ENCODE results near the gene TMEM40.

Gene TMEM40

GRCh38 chr3:12750223-12750622 is 8.8 kb downstream of the TMEM40 start:
- Histone ChIP-seq H3K27ac (ENCODE audit: low read depth, low read length) (no peak overlapping the region), H3K27me3 (ENCODE audit: control insufficient read depth, insufficient read depth, low read length) (no peaks in the 10 kb centered on the region), H3K4me3 (ENCODE audit: low read depth, low read length) (no peak overlapping the region), H3K36me3 (ENCODE audit: control insufficient read depth, insufficient read depth, low read length) (no peaks in the 10 kb centered on the region), H3K9me3 (ENCODE audit: control insufficient read depth, insufficient read depth, low read depth, low read length) (no peaks in the 10 kb centered on the region), H3K4me1 (ENCODE audit: control insufficient read depth, insufficient read depth, low read length) (no peaks in the 10 kb centered on the region), H3K9ac (ENCODE audit: low read length) (no peak overlapping the region)

DNA sequence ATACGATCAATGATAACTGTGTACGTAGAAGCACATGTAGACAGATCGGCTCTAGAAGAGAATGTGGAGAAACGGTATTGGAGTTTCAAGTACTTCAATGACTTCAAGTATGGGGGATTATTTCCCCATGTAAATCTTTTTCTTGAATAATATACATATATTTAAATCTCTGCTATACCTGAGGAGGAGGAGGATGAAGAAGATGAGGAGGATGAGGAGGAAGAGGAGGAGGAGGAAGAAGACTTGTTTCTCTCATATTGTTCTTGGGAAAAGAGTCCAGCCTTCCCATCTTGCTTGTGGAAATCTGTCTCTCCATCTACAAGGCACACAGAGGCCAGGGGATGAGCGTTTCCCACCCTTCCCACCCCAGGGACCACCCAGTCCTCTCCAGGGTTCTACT is 10.6 kb downstream of the TMEM40 start:
- Histone ChIP-seq H3K4me3 (ENCODE audit: low read depth, low read length) (no peak overlapping the region), H3K36me3 (ENCODE audit: control insufficient read depth, insufficient read depth, low read length) (no peaks in the 10 kb centered on the region), H3K4me1 (ENCODE audit: control insufficient read depth, insufficient read depth, low read length) (no peaks in the 10 kb centered on the region), H3K9ac (ENCODE audit: low read length) (no peak overlapping the region), H3K27ac (ENCODE audit: low read depth, low read length) (no peak overlapping the region), H3K9me3 (ENCODE audit: control insufficient read depth, insufficient read depth, low read depth, low read length) (no peaks in the 10 kb centered on the region), H3K27me3 (ENCODE audit: control insufficient read depth, insufficient read depth, low read length) (no peaks in the 10 kb centered on the region)

- Histone ChIP-seq H3K9ac (ENCODE audit: low read length) (no peak overlapping the region), H3K4me3 (ENCODE audit: low read depth, low read length) (no peak overlapping the region), H3K36me3 (ENCODE audit: control insufficient read depth, insufficient read depth, low read length) (no peaks in the 10 kb centered on the region), H3K9me3 (ENCODE audit: control insufficient read depth, insufficient read depth, low read depth, low read length) (no peaks in the 10 kb centered on the region), H3K4me1 (ENCODE audit: control insufficient read depth, insufficient read depth, low read length) (no peaks in the 10 kb centered on the region), H3K27ac (ENCODE audit: low read depth, low read length) (no peak overlapping the region), H3K27me3 (ENCODE audit: control insufficient read depth, insufficient read depth, low read length) (no peaks in the 10 kb centered on the region)
These were observed 12.6 kb downstream of the TMEM40 start for GRCh38 chr3:12746419-12746818.

- H3K9me3 ChIP-seq (ENCODE audit: control insufficient read depth, insufficient read depth, low read depth, low read length), result no peaks in the 10 kb centered on the region
- H3K4me3 ChIP-seq (ENCODE audit: low read depth, low read length), result no peak overlapping the region
- H3K27me3 ChIP-seq (ENCODE audit: control insufficient read depth, insufficient read depth, low read length), result no peaks in the 10 kb centered on the region
- no peaks in the 10 kb centered on the region for H3K36me3 ChIP-seq (ENCODE audit: control insufficient read depth, insufficient read depth, low read length)
- H3K4me1 ChIP-seq (ENCODE audit: control insufficient read depth, insufficient read depth, low read length), result no peaks in the 10 kb centered on the region
- no peak overlapping the region for H3K27ac ChIP-seq (ENCODE audit: low read depth, low read length)
- no peak overlapping the region for H3K9ac ChIP-seq (ENCODE audit: low read length)
These were observed 14.7 kb downstream of the TMEM40 start for GRCh38 chr3:12744326-12744725.

GRCh38 chr3:12743583-12743982 is 15.5 kb downstream of the TMEM40 start:
- H3K4me1 ChIP-seq (ENCODE audit: control insufficient read depth, insufficient read depth, low read length), result peaks cover under 1% of the 10 kb centered on the region; the same call in 1 of the 2 replicates
- no peaks in the 10 kb centered on the region for H3K36me3 ChIP-seq (ENCODE audit: control insufficient read depth, insufficient read depth, low read length)
- H3K4me3 ChIP-seq (ENCODE audit: low read depth, low read length), result no peak overlapping the region
- H3K9ac ChIP-seq (ENCODE audit: low read length), result no peak overlapping the region
- no peaks in the 10 kb centered on the region for H3K9me3 ChIP-seq (ENCODE audit: control insufficient read depth, insufficient read depth, low read depth, low read length)
- H3K27me3 ChIP-seq (ENCODE audit: control insufficient read depth, insufficient read depth, low read length), result no peaks in the 10 kb centered on the region
- H3K27ac ChIP-seq (ENCODE audit: low read depth, low read length), result no peak overlapping the region

DNA sequence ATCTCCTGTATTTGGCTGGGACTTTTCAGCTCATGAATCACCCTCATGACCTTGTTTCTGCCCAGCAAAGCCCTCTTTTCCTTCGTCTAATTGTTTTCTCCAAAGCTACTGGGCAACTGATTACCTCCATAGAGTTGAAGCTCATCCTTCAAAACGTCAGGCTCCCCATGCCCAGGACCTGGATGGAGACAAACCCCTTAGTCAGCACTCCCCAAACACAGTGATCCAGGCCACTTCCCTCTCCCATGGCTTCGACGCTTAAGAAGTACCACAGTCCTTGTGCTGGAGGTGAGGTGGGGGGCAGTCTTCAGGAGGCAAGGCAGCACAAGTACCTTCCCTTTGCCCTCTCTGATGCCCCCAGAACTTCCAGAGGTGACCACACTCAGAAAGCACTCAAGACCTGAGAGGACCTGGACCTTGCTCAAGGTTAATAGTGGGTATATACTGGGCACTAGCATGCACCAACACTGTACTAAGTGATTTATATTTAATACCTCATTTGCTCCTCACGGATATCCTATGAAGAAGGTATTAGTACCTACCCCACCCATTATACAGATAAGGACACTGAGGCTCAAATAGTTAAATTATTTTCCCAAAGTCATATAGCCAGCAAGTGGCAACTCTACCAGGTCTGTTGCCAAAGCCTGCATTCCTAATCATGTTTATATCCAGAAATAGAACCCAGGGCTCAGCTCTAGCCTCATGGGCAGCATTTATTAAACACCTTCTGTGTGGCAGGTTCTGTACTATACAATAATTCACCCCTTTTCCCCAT is 16.5 kb downstream of the TMEM40 start:
- Histone ChIP-seq H3K27ac (ENCODE audit: low read depth, low read length) (no peak overlapping the region), H3K9ac (ENCODE audit: low read length) (no peak overlapping the region), H3K4me1 (ENCODE audit: control insufficient read depth, insufficient read depth, low read length) (peaks cover 10% of the 10 kb centered on the region; the same call in 1 of the 2 replicates), H3K36me3 (ENCODE audit: control insufficient read depth, insufficient read depth, low read length) (no peaks in the 10 kb centered on the region), H3K4me3 (ENCODE audit: low read depth, low read length) (no peak overlapping the region), H3K9me3 (ENCODE audit: control insufficient read depth, insufficient read depth, low read depth, low read length) (no peaks in the 10 kb centered on the region), H3K27me3 (ENCODE audit: control insufficient read depth, insufficient read depth, low read length) (no peaks in the 10 kb centered on the region)

DNA sequence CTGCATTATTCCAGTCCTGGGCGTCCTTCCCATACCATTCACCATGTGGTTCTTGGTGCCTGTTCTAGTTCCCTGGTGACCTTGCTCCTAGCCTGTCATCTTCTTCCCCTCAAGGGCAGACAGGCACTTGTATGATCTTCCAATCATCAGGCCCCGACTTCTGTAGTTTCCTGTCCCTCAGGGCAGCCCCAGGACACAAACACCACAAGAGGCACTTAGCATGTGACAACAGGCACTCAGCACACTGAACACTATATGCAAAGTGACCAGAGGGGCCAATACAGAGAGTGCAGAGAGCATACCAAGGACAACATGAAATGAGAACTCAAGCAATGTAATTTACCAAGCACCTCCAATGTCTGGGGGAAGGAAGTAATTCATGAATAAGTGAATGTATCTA is 17.9 kb downstream of the TMEM40 start:
- Histone ChIP-seq H3K9me3 (ENCODE audit: control insufficient read depth, insufficient read depth, low read depth, low read length) (no peaks in the 10 kb centered on the region), H3K27me3 (ENCODE audit: control insufficient read depth, insufficient read depth, low read length) (no peaks in the 10 kb centered on the region), H3K4me3 (ENCODE audit: low read depth, low read length) (no peak overlapping the region), H3K4me1 (ENCODE audit: control insufficient read depth, insufficient read depth, low read length) (peaks cover 11% of the 10 kb centered on the region; the same call in 1 of the 2 replicates), H3K27ac (ENCODE audit: low read depth, low read length) (no peak overlapping the region), H3K36me3 (ENCODE audit: control insufficient read depth, insufficient read depth, low read length) (no peaks in the 10 kb centered on the region), H3K9ac (ENCODE audit: low read length) (no peak overlapping the region)

- H3K4me1 ChIP-seq (ENCODE audit: control insufficient read depth, insufficient read depth, low read length), result peaks cover 11% of the 10 kb centered on the region; the same call in 1 of the 2 replicates
- H3K27me3 ChIP-seq (ENCODE audit: control insufficient read depth, insufficient read depth, low read length), result no peaks in the 10 kb centered on the region
- H3K9me3 ChIP-seq (ENCODE audit: control insufficient read depth, insufficient read depth, low read depth, low read length), result no peaks in the 10 kb centered on the region
- H3K4me3 ChIP-seq (ENCODE audit: low read depth, low read length), result no peak overlapping the region
- H3K27ac ChIP-seq (ENCODE audit: low read depth, low read length), result no peak overlapping the region
- no peak overlapping the region for H3K9ac ChIP-seq (ENCODE audit: low read length)
- no peaks in the 10 kb centered on the region for H3K36me3 ChIP-seq (ENCODE audit: control insufficient read depth, insufficient read depth, low read length)
These were observed 21.2 kb downstream of the TMEM40 start for GRCh38 chr3:12737833-12738232.

- Histone ChIP-seq H3K36me3 (ENCODE audit: control insufficient read depth, insufficient read depth, low read length) (no peaks in the 10 kb centered on the region), H3K9me3 (ENCODE audit: control insufficient read depth, insufficient read depth, low read depth, low read length) (peaks cover under 1% of the 10 kb centered on the region; the same call in 1 of the 2 replicates), H3K9ac (ENCODE audit: low read length) (no peak overlapping the region), H3K27ac (ENCODE audit: low read depth, low read length) (no peak overlapping the region), H3K27me3 (ENCODE audit: control insufficient read depth, insufficient read depth, low read length) (no peaks in the 10 kb centered on the region), H3K4me3 (ENCODE audit: low read depth, low read length) (no peak overlapping the region), H3K4me1 (ENCODE audit: control insufficient read depth, insufficient read depth, low read length) (peaks cover 11% of the 10 kb centered on the region; the same call in 1 of the 2 replicates)
These were observed 21.7 kb downstream of the TMEM40 start for GRCh38 chr3:12737319-12737718.

DNA sequence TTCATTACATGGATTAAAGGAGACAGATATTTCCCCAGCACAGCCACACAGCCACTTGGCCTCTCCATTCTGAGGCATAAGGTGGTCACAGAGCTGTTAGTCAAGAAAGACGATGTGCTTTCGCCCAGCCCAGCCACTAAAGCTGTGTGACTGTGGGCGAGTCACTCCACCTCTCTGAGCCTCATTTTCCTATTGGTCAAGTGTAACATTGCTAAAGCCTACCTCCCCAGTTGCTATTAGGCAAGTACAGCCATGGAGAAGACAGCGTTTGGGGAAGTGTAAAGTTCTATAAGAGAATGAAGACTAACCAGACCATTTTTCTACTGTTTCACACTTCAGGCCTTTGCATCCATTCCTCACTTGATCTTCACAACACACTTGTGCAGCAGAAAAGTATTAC is 24.1 kb downstream of the TMEM40 start:
- H3K27ac ChIP-seq (ENCODE audit: low read depth, low read length), result no peak overlapping the region
- H3K9ac ChIP-seq (ENCODE audit: low read length), result no peak overlapping the region
- peaks cover 11% of the 10 kb centered on the region; the same call in 1 of the 2 replicates for H3K4me1 ChIP-seq (ENCODE audit: control insufficient read depth, insufficient read depth, low read length)
- H3K4me3 ChIP-seq (ENCODE audit: low read depth, low read length), result no peak overlapping the region
- no peaks in the 10 kb centered on the region for H3K27me3 ChIP-seq (ENCODE audit: control insufficient read depth, insufficient read depth, low read length)
- H3K9me3 ChIP-seq (ENCODE audit: control insufficient read depth, insufficient read depth, low read depth, low read length), result peaks cover 3% of the 10 kb centered on the region; the same call in 1 of the 2 replicates
- no peaks in the 10 kb centered on the region for H3K36me3 ChIP-seq (ENCODE audit: control insufficient read depth, insufficient read depth, low read length)

- Histone ChIP-seq H3K27ac (ENCODE audit: low read depth, low read length) (no peak overlapping the region), H3K9ac (ENCODE audit: low read length) (no peak overlapping the region), H3K9me3 (ENCODE audit: control insufficient read depth, insufficient read depth, low read depth, low read length) (peaks cover 3% of the 10 kb centered on the region; the same call in 1 of the 2 replicates), H3K36me3 (ENCODE audit: control insufficient read depth, insufficient read depth, low read length) (no peaks in the 10 kb centered on the region), H3K4me1 (ENCODE audit: control insufficient read depth, insufficient read depth, low read length) (peaks cover 10% of the 10 kb centered on the region; the same call in 1 of the 2 replicates), H3K27me3 (ENCODE audit: control insufficient read depth, insufficient read depth, low read length) (no peaks in the 10 kb centered on the region), H3K4me3 (ENCODE audit: low read depth, low read length) (no peak overlapping the region)
These were observed 25.5 kb downstream of the TMEM40 start for GRCh38 chr3:12733566-12733965.

Measured in HUES6 (cell line).